ENCODE results near the gene CABLES1.

GRCh38 chr18:23236876-23237468 is 101.7 kb downstream of the CABLES1 start:
- TF ChIP-seq CTCF (IDR thresholded peaks at IDR 0.05) (no peak), POLR2A (IDR thresholded peaks at IDR 0.05) (no peak)

Data from thyroid gland (tissue), 4 donors.